SK-N-MC (cell line): ENCODE results near the gene RBFA.

Source experiments
- DNase-seq: peaks from one replicate; pipeline ENCODE4 v3.0.0-alpha.2; 2011; ENCODE audit warnings: low read depth, low spot score
- H3K27ac ChIP-seq: fragments of 200-600 bp; sonication (generic); 2 replicates; pipeline ENCODE4 v1.5.1; 2016; ENCODE audit warnings: mixed run types
- H3K36me3 ChIP-seq: fragments of 200-600 bp; sonication (generic); 2 replicates; pipeline ENCODE4 v1.6.1; 2017; ENCODE audit warnings: antibody characterized with exemption, low read length, mixed read lengths; ENCODE audit not compliant: insufficient read depth
- H3K4me3 ChIP-seq: fragments of 200-600 bp; sonication (generic); 2 replicates; pipeline ENCODE4 v1.5.1; 2016
- H3K9ac ChIP-seq: fragments of 200-600 bp; sonication (generic); 2 replicates; pipeline ENCODE4 v1.8.0; 2017; ENCODE audit warnings: mixed run types, mixed read lengths; ENCODE audit not compliant: insufficient read length
- H3K9me3 ChIP-seq: fragments of 200-600 bp; sonication (generic); 2 replicates; pipeline ENCODE4 v1.6.1; 2017; ENCODE audit warnings: low read depth, mild to moderate bottlenecking, antibody characterized with exemption, low read length, moderate library complexity, mixed read lengths
- EZH2 ChIP-seq: fragments of 200-600 bp; sonication (generic); IDR thresholded peaks from one replicate; pipeline ENCODE4 v1.6.1; 2017; ENCODE audit warnings: antibody characterized with exemption
- FOXP2 ChIP-seq: optimal IDR thresholded peaks from 2 replicates; pipeline ENCODE3; 2011; ENCODE audit warnings: mild to moderate bottlenecking, moderate library complexity; ENCODE audit not compliant: insufficient read depth; ENCODE audit errors: extremely low read length, control extremely low read depth
- POLR2AphosphoS5 ChIP-seq: IDR thresholded peaks from 2 replicates; pipeline ENCODE4 v1.6.1; 2012; ENCODE audit warnings: mild to moderate bottlenecking, low read depth, low read length, borderline replicate concordance

The RBFA gene

GRCh38 chr18:80075940-80076339 is 41.7 kb downstream of the RBFA start:
- no peak overlapping the region for H3K27ac ChIP-seq
- no peak for DNase-seq
- no peak overlapping the region for H3K9ac ChIP-seq
- no peak overlapping the region for H3K4me3 ChIP-seq
- H3K9me3 ChIP-seq: no peaks in the 10 kb centered on the region
- TF ChIP-seq FOXP2 (no peak), EZH2 (no peak), POLR2AphosphoS5 (no peak)
- H3K36me3 ChIP-seq: no peaks in the 10 kb centered on the region

- TF ChIP-seq EZH2 (no peak), POLR2AphosphoS5 (no peak), FOXP2 (no peak)
- no peak overlapping the region for H3K9ac ChIP-seq
- no peaks in the 10 kb centered on the region for H3K36me3 ChIP-seq
- H3K4me3 ChIP-seq: no peak overlapping the region
- no peaks in the 10 kb centered on the region for H3K9me3 ChIP-seq
- no peak for DNase-seq
- no peak overlapping the region for H3K27ac ChIP-seq
Measured at GRCh38 chr18:80076379-80076778, 42.1 kb downstream of the RBFA start.

GRCh38 chr18:80077873-80078272 is 43.6 kb downstream of the RBFA start:
- Histone ChIP-seq H3K9ac (no peak overlapping the region), H3K4me3 (no peak overlapping the region), H3K36me3 (no peaks in the 10 kb centered on the region), H3K9me3 (no peaks in the 10 kb centered on the region), H3K27ac (no peak overlapping the region)
- DNase-seq: no peak
- TF ChIP-seq EZH2 (no peak), POLR2AphosphoS5 (no peak), FOXP2 (no peak)
